Gastroesophageal sphincter (tissue), 3 donors: ENCODE data around the gene IL1RL1.

Source experiments
- CTCF ChIP-seq, 4 experiments: fragments of 200-600 bp in 2 of 4; fragments of 450-650 bp in 2 of 4; sonication (generic) in 1 of 4; IDR thresholded peaks; one replicate each; pipeline ENCODE4 v1.5.1; 2017 to 2019; ENCODE audit warnings: antibody characterized with exemption in 4 of 4, mild to moderate bottlenecking in 2 of 4, moderate library complexity in 2 of 4
- EP300 ChIP-seq: sonication (generic); formaldehyde crosslinking; IDR thresholded peaks from one replicate; pipeline ENCODE4 v1.6.1; 2017; ENCODE audit warnings: antibody characterized with exemption, mild to moderate bottlenecking
- POLR2A ChIP-seq, 2 donors: fragments of 450-650 bp; IDR thresholded peaks; one replicate each; pipeline ENCODE4 v1.6.1; 2017; ENCODE audit warnings: antibody characterized with exemption in 2 of 2, mild to moderate bottlenecking in 2 of 2, moderate library complexity in 1 of 2

- TF ChIP-seq CTCF (IDR thresholded peaks at IDR 0.05) (no peak), POLR2A (IDR thresholded peaks at IDR 0.05) (no peak), EP300 (no peak)
These were observed 26.8 kb upstream of the IL1RL1 start for GRCh38 chr2:102284611-102285010.
